HG02840 (cell line): ENCODE data around the gene BNIPL.
A peak's percentile ranks its signal among the peaks of the same experiment; 100 is the strongest.

ENCODE experiments used
- ATAC-seq: cut with Tn5 transposase; IDR thresholded peaks from one replicate; pipeline ENCODE4 v1.9.1; 2021; ENCODE audit warnings: mild to moderate bottlenecking, moderate library complexity, moderate number of reproducible peaks; ENCODE audit not compliant: unreplicated experiment, low FRiP score

BNIPL gene

GRCh38 chr1:151036356-151036755 is at the start of gene BNIPL:
Gene BNIPL, plus strand, starts transcription at chr1:151036586. Its CDS starts 140 bp downstream, at chr1:151036726.
- no peak for ATAC-seq

GRCh38 chr1:150987924-150988323 is 48.5 kb upstream of the BNIPL start:
- no peak for ATAC-seq

GRCh38 chr1:150992626-150993025 is 43.8 kb upstream of the BNIPL start:
- ATAC-seq: no peak

GRCh38 chr1:150994248-150994647 is 42.1 kb upstream of the BNIPL start:
- no peak for ATAC-seq

GRCh38 chr1:150995460-150995859 is 40.9 kb upstream of the BNIPL start:
- ATAC-seq: no peak

GRCh38 chr1:150995896-150996295 is 40.5 kb upstream of the BNIPL start:
- ATAC-seq: no peak

- no peak for ATAC-seq
Measured at GRCh38 chr1:150997126-150997872, 39.1 kb upstream of the BNIPL start.

GRCh38 chr1:150997949-150998348 is 38.4 kb upstream of the BNIPL start:
- ATAC-seq: no peak

- ATAC-seq: no peak
Measured at GRCh38 chr1:150999051-150999674, 37.2 kb upstream of the BNIPL start.

- ATAC-seq: no peak
Measured at GRCh38 chr1:150999926-151000325, 36.5 kb upstream of the BNIPL start.

GRCh38 chr1:151000408-151000807 is 36.0 kb upstream of the BNIPL start:
- no peak for ATAC-seq

GRCh38 chr1:151001602-151002001 is 34.8 kb upstream of the BNIPL start:
- ATAC-seq: no peak

GRCh38 chr1:151002051-151002450 is 34.3 kb upstream of the BNIPL start:
- no peak for ATAC-seq

- no peak for ATAC-seq
Measured at GRCh38 chr1:151002611-151003010, 33.8 kb upstream of the BNIPL start.

GRCh38 chr1:151003180-151003579 is 33.2 kb upstream of the BNIPL start:
- no peak for ATAC-seq

GRCh38 chr1:151005729-151006319 is 30.6 kb upstream of the BNIPL start:
- ATAC-seq: no peak

GRCh38 chr1:151006327-151007052 is 29.9 kb upstream of the BNIPL start, which contains the start of gene MINDY1:
Gene MINDY1, minus strand, starts transcription at chr1:151006902. Its CDS starts 4,285 bp downstream, at chr1:151002617.
- ATAC-seq: no peak

- no peak for ATAC-seq
Measured at GRCh38 chr1:151007853-151008243, 28.5 kb upstream of the BNIPL start.

- peak; percentile 63 for ATAC-seq
Measured at GRCh38 chr1:151008244-151009205, 27.9 kb upstream of the BNIPL start, which contains the start of gene PRUNE1. Gene PRUNE1, plus strand, starts transcription at chr1:151008449. Its CDS starts 184 bp downstream, at chr1:151008633.

GRCh38 chr1:151009206-151009587 is 27.2 kb upstream of the BNIPL start:
- no peak for ATAC-seq
